Uterus (tissue), 4 donors: ENCODE results near the gene WDSUB1. TPM values are rescaled to one million over a fixed set of nuclear protein-coding genes. Genes with fewer than 3 reads are reported as not detected.

Source experiments
- DNase-seq, 2 donors: peaks; one replicate each; pipeline ENCODE4 v3.0.0-alpha.2; 2019 to 2020
- H3K27ac ChIP-seq, 2 donors: fragments of 200-600 bp; sonication (generic); 1 replicate in 1 of 2; 2 replicates in 1 of 2; pipeline ENCODE4 v1.5.1; 2016 to 2018
- H3K27me3 ChIP-seq, 2 donors: fragments of 200-600 bp; sonication (generic); one replicate each; pipeline ENCODE4 v1.5.1; 2018 to 2019; ENCODE audit warnings: control low read depth in 1 of 2
- H3K36me3 ChIP-seq, 2 donors: fragments of 200-600 bp; sonication (generic); one replicate each; pipeline ENCODE4 v1.5.1; 2019; ENCODE audit warnings: control low read depth in 1 of 2
- H3K4me1 ChIP-seq, 2 donors: fragments of 200-600 bp; sonication (generic); one replicate each; pipeline ENCODE4 v1.5.1; 2018 to 2019; ENCODE audit warnings: control low read depth in 1 of 2
- H3K4me3 ChIP-seq, 2 donors: fragments of 200-600 bp; sonication (generic); 1 replicate in 1 of 2; 2 replicates in 1 of 2; pipeline ENCODE4 v1.5.1; 2018 to 2019; ENCODE audit warnings: mild to moderate bottlenecking in 1 of 2
- H3K9me3 ChIP-seq, 2 donors: fragments of 200-600 bp; sonication (generic); one replicate each; pipeline ENCODE4 v1.5.1; 2019; ENCODE audit warnings: control low read depth in 1 of 2
- POLR2A ChIP-seq, 2 donors: fragments of 450-650 bp; IDR thresholded peaks; one replicate each; pipeline ENCODE4 v1.6.1; 2016; ENCODE audit warnings: antibody characterized with exemption in 2 of 2, mild to moderate bottlenecking in 1 of 2, moderate library complexity in 1 of 2
- intact Hi-C: fragments of 100-400 bp; cut with DNase I; formaldehyde crosslinking; loops from one replicate; pipeline ENCODE4 v1.15.1; 2023; ENCODE audit warnings: low total_unique reads
- total RNA-seq, 4 donors: library from RNA; depleted of rRNA in 3 of 4; stranded (reverse); fragments of >200 nt in 3 of 4; gene quantifications; one replicate each; pipeline versions ENCODE4 v1.1.0 to v1.2.4, GENCODE V29; 2014 to 2023
- TF ChIP-seq, protein P1 (sequence below), 4 experiments: fragments of 200-600 bp in 2 of 4; fragments of 450-650 bp in 2 of 4; sonication (generic) in 2 of 4; IDR thresholded peaks; one replicate each; pipeline ENCODE4 v1.5.1; 2016 to 2019; ENCODE audit warnings: antibody characterized with exemption in 4 of 4, mild to moderate bottlenecking in 2 of 4, moderate library complexity in 1 of 4
- donor health status: DM: yes; HTN: yes; CAD: no.

WDSUB1 gene
- total RNA-seq, 4 donors from 2014 or later, result 5.6 to 10.3 (median 8.3) TPM

DNA sequence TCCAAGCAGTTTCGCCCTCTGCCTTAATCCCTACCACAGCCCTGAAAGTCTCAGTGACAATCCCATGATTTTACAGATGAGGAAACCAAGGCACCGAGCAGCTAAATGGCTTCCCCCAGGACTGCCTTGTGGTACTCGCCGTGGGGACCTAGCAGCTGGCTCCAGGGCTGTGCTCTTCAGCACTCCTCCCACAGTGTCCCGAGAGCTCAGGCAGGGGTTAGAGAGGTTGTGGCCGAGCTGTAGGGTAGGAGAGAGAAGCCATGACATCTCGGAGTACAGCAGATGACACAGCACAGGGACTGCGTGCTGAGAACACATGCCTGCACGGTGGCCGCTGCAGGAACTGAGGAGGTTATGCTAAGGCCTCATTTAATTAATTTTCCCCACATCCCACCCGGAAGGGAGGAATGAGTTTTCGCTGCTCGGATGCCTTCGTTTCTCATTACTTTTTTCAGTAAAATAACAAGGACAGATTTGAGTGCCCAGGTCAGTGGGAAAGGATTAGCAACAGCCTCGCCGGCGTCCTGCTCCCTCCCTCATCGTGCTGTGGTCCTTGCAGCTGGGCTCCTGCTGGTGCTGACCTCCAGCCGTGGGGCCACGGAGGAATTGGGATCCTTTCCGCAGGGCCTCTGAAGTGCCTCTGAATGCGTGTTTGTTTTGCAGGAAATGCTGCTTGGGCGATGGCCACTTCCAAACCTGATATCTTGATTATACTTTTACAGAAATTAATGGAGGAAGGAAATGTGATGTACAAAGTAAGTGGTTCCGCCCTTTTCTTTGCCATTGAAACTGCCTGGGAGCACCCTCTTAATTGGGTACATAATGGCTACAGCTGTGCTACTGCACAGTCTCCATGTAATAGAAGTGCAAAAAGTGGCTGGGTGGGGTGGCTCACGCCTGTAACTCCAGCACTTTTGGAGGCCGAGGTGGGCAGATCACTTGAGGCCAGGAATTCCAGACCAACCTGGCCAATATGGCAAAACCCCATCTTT is 61.2 kb downstream of the WDSUB1 start:
- peak overlapping the region in 1 of 2 donors; percentile 8 for H3K27ac ChIP-seq
- H3K9me3 ChIP-seq, result no peaks in the 10 kb centered on the region
- H3K27me3 ChIP-seq, result no peaks in the 10 kb centered on the region
- H3K36me3 ChIP-seq, result no peaks in the 10 kb centered on the region
- no peaks in the 10 kb centered on the region for H3K4me1 ChIP-seq
- intact Hi-C loops, result no loop called here
- no peak overlapping the region for H3K4me3 ChIP-seq
- no peak for DNase-seq
- TF ChIP-seq, protein P1, sequence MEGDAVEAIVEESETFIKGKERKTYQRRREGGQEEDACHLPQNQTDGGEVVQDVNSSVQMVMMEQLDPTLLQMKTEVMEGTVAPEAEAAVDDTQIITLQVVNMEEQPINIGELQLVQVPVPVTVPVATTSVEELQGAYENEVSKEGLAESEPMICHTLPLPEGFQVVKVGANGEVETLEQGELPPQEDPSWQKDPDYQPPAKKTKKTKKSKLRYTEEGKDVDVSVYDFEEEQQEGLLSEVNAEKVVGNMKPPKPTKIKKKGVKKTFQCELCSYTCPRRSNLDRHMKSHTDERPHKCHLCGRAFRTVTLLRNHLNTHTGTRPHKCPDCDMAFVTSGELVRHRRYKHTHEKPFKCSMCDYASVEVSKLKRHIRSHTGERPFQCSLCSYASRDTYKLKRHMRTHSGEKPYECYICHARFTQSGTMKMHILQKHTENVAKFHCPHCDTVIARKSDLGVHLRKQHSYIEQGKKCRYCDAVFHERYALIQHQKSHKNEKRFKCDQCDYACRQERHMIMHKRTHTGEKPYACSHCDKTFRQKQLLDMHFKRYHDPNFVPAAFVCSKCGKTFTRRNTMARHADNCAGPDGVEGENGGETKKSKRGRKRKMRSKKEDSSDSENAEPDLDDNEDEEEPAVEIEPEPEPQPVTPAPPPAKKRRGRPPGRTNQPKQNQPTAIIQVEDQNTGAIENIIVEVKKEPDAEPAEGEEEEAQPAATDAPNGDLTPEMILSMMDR (IDR thresholded peaks at IDR 0.05), result no peak
- TF ChIP-seq POLR2A (IDR thresholded peaks at IDR 0.05), result no peak

DNA sequence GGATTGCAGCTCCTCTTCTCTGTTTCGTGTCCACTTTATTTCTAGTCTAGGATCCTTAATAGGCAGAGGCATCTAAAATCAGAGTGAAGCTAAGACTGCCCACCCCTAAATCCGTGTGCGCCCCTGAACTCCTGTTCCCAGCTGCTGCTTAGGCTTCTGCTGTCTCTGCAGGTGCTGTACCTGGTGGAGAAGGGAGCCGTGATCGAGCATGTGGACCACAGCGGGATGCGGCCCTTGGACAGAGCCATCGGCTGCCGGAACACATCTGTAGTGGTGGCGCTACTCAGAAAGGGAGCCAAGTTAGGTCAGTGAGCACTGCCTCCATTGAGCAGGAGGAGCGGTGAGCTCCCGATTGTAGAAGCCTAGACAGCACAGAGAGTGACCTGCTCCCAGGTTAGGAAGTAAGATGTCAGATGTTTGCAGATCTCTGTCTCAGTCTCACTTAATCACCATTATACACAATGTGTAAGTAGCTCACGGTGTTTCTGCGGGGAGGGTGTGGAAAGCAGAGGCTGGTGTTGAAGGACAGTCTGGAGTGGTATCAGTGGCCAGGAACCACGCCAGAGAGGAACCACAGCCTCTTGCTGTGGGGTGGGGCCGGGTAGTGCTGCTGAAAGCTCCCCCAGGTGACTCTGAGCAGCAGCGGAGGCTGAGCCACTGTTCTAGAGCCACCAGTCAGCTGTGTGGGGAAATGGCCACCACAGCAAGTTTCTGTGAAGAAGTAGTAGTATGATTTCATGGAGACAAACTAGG is 62.3 kb downstream of the WDSUB1 start:
- intact Hi-C loops, result no loop called here
- peak overlapping the region in 1 of 2 donors; percentile 8 for H3K27ac ChIP-seq
- H3K9me3 ChIP-seq, result no peaks in the 10 kb centered on the region
- no peaks in the 10 kb centered on the region for H3K36me3 ChIP-seq
- DNase-seq, result no peak
- no peaks in the 10 kb centered on the region for H3K4me1 ChIP-seq
- no peaks in the 10 kb centered on the region for H3K27me3 ChIP-seq
- TF ChIP-seq, protein P1 (IDR thresholded peaks at IDR 0.05), result no peak
- H3K4me3 ChIP-seq, result no peak overlapping the region

DNA sequence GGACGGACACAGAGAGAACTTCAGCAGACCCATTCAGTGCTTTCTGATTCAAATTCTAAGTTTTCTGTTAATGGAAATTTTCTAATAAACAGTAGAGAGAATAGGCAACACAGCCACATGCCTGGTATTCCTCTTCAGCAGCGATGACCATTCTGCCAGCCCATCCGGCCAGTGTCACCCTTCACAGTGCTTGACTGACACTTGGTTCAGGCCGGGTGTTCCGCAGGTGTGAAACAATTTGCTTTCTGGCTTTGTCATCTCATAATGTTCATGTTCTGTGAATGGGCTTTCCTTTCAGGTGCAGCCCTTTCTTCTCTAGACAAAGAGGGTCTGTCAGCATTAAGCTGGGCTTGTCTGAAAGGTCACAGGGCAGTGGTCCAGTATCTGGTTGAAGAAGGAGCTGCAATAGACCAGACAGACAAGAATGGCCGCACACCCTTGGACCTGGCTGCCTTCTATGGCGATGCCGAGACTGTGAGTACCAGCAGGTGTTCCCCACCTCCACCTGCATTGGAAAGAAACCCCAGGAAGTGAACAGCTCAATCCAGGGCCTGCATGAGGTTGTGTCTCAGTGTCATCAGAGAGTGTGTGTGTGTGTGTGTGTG is 67.0 kb downstream of the WDSUB1 start:
- intact Hi-C loops, result no loop called here
- H3K27me3 ChIP-seq, result no peaks in the 10 kb centered on the region
- no peaks in the 10 kb centered on the region for H3K36me3 ChIP-seq

DNA sequence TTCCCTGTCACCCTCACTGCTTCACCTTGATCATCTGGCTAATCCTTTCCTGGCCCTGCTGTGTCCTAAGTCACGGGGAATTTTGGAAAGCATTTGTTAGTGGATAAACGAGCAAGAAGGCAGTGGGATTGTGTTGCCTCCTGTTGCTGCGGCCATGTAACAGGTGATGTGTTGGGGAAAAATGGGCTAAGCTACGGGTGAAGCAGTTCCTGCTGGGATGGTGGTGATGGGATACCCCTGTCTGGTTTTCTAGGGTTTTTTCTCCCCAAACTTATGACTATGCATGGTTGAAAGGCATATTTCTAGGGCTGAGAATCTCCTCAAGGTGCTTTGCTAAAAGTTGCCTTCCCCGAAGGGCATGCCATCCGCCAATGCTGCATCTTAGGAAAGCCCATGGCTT is 68.1 kb downstream of the WDSUB1 start:
- no peak for DNase-seq
- no peaks in the 10 kb centered on the region for H3K9me3 ChIP-seq
- H3K36me3 ChIP-seq, result no peaks in the 10 kb centered on the region
- H3K27ac ChIP-seq, result no peak overlapping the region
- H3K27me3 ChIP-seq, result no peaks in the 10 kb centered on the region
- intact Hi-C loops, result no loop called here
- H3K4me1 ChIP-seq, result no peaks in the 10 kb centered on the region
- TF ChIP-seq POLR2A (IDR thresholded peaks at IDR 0.05), result no peak
- TF ChIP-seq, protein P1 (IDR thresholded peaks at IDR 0.05), result no peak
- H3K4me3 ChIP-seq, result no peak overlapping the region

More for the DNA sequence above, 67.0 kb downstream of the WDSUB1 start:
- no peaks in the 10 kb centered on the region for H3K4me1 ChIP-seq
- no peak overlapping the region for H3K4me3 ChIP-seq
- no peak overlapping the region for H3K27ac ChIP-seq
- TF ChIP-seq, protein P1 (IDR thresholded peaks at IDR 0.05), result no peak
- TF ChIP-seq POLR2A (IDR thresholded peaks at IDR 0.05), result no peak
- no peaks in the 10 kb centered on the region for H3K9me3 ChIP-seq
- no peak for DNase-seq
